NK-92 (cell line): ENCODE data around the gene GAL.

Experiments used
- DNase-seq: peaks from one replicate; lab custom pipeline; 2025; ENCODE audit not compliant: unreplicated experiment; lab: John Stamatoyannopoulos, UW

The GAL gene

GRCh38 chr11:68658661-68659060 lies 25.7 kb upstream of the GAL start:
- no peak for DNase-seq

- no peak for DNase-seq
Observed at GRCh38 chr11:68659158-68659921, 25.0 kb upstream of the GAL start.

- no peak for DNase-seq
Observed at GRCh38 chr11:68660066-68660810, 24.1 kb upstream of the GAL start.

- no peak for DNase-seq
Observed at GRCh38 chr11:68661014-68661413, 23.3 kb upstream of the GAL start.

GRCh38 chr11:68661697-68662603 lies 22.4 kb upstream of the GAL start:
- no peak for DNase-seq

- no peak for DNase-seq
Observed at GRCh38 chr11:68663482-68664010, 20.8 kb upstream of the GAL start.

- DNase-seq = no peak
Observed at GRCh38 chr11:68664141-68664540, 20.2 kb upstream of the GAL start.

GRCh38 chr11:68664906-68665305 lies 19.4 kb upstream of the GAL start:
- DNase-seq = no peak

- no peak for DNase-seq
Observed at GRCh38 chr11:68665436-68665835, 18.9 kb upstream of the GAL start.

GRCh38 chr11:68666849-68667248 lies 17.5 kb upstream of the GAL start:
- no peak for DNase-seq

- DNase-seq = no peak
Observed at GRCh38 chr11:68667511-68668500, 16.5 kb upstream of the GAL start.

GRCh38 chr11:68669301-68670090 lies 14.8 kb upstream of the GAL start:
- no peak for DNase-seq

- DNase-seq = no peak
Observed at GRCh38 chr11:68670208-68670992, 13.9 kb upstream of the GAL start.

- DNase-seq = no peak
Observed at GRCh38 chr11:68673306-68673945, 10.9 kb upstream of the GAL start.

GRCh38 chr11:68673991-68674390 lies 10.4 kb upstream of the GAL start:
- DNase-seq = no peak

GRCh38 chr11:68674461-68674860 lies 9.9 kb upstream of the GAL start:
- DNase-seq = no peak

GRCh38 chr11:68677432-68677831 lies 6.9 kb upstream of the GAL start:
- DNase-seq = no peak

GRCh38 chr11:68678031-68678441 lies 6.3 kb upstream of the GAL start:
- DNase-seq = no peak
